Stomach (tissue), 9 donors: ENCODE measurements around the gene ZBTB7A. TPM values are rescaled to one million over a fixed set of nuclear protein-coding genes. Genes with fewer than 3 reads are reported as not detected.

ENCODE experiments used
- DNase-seq, 2 donors: peaks; one replicate each; pipeline versions ENCODE4 v3.0.0 to v3.0.0-alpha.2; 2013 to 2019
- H3K27ac ChIP-seq, 5 donors: fragments of 200-600 bp in 4 of 5; sonication (generic) in 4 of 5; one replicate each; pipeline ENCODE4 v1.5.1; 2013 to 2019; ENCODE audit warnings: mild to moderate bottlenecking in 1 of 5, moderate library complexity in 1 of 5
- H3K27me3 ChIP-seq, 3 donors: fragments of 200-600 bp; sonication (generic); one replicate each; pipeline ENCODE4 v1.5.1; 2017 to 2019; ENCODE audit warnings: mixed run types in 1 of 3
- H3K36me3 ChIP-seq, 4 donors: fragments of 200-600 bp; sonication (generic); 1 replicate in 3 of 4; 2 replicates in 1 of 4; pipeline ENCODE4 v1.5.1; 2016 to 2019
- H3K4me1 ChIP-seq, 4 donors: fragments of 200-600 bp; sonication (generic); one replicate each; pipeline ENCODE4 v1.5.1; 2016 to 2019
- H3K4me3 ChIP-seq, 4 donors: fragments of 200-600 bp; sonication (generic) in 3 of 4; one replicate each; pipeline ENCODE4 v1.5.1; 2016 to 2019; ENCODE audit warnings: mild to moderate bottlenecking in 1 of 4
- H3K9me3 ChIP-seq, 4 donors: fragments of 200-600 bp; sonication (generic); one replicate each; pipeline ENCODE4 v1.5.1; 2016 to 2019
- EP300 ChIP-seq: sonication (generic); formaldehyde crosslinking; IDR thresholded peaks from one replicate; pipeline ENCODE4 v1.6.1; 2017; ENCODE audit warnings: antibody characterized with exemption
- POLR2A ChIP-seq, 4 donors: fragments of 450-650 bp; IDR thresholded peaks; one replicate each; pipeline ENCODE4 v1.6.1; 2016; ENCODE audit warnings: antibody characterized with exemption in 4 of 4, control low read depth in 2 of 4, mild to moderate bottlenecking in 1 of 4, moderate library complexity in 1 of 4
- POLR2AphosphoS5 ChIP-seq, 3 donors: sonication (generic); formaldehyde crosslinking; IDR thresholded peaks; one replicate each; pipeline ENCODE4 v1.6.1; 2016; ENCODE audit warnings: antibody characterized with exemption in 3 of 3
- WGBS, 5 donors: extraction: QIAGEN DNeasy Blood & Tissue Kit in 3 of 5; methylation state at CpG; one replicate each; pipeline versions ENCODE4 v1.1.5 to v1.1.7; 2013 to 2018; 5-methylcytosine and 5-hydroxymethylcytosine counted together
- intact Hi-C: fragments of 100-400 bp; cut with DNase I; formaldehyde crosslinking; loops from one replicate; pipeline ENCODE4 v1.15.1; 2023; ENCODE audit warnings: low total_unique reads
- polyA plus RNA-seq, 3 donors: library from polyadenylated mRNA; stranded (reverse); fragments of 200-250 nt; gene quantifications; one replicate each; pipeline ENCODE4 v1.2.3, GENCODE V29; 2013
- total RNA-seq, 5 donors: library from RNA; depleted of rRNA; stranded (reverse); fragments of >200 nt; gene quantifications; one replicate each; pipeline versions ENCODE4 v1.1.0 to v1.2.3, GENCODE V29; 2014 to 2016
- TF ChIP-seq, protein P1 (sequence below), 7 experiments: fragments of 450-650 bp in 4 of 7; fragments of 200-600 bp in 3 of 7; sonication (generic) in 3 of 7; IDR thresholded peaks; one replicate each; pipeline ENCODE4 v1.5.1; 2016 to 2019; ENCODE audit warnings: antibody characterized with exemption in 7 of 7, control low read depth in 2 of 7, mild to moderate bottlenecking in 1 of 7
- donor health status: healthy with polysubstance abuse.
- donor health status: Bipolar disorder and iron deficiency.
- donor health status: healthy.

ZBTB7A gene
- total and polyA plus RNA-seq, 8 donors = 8.0 to 274 (median 35.5) TPM

GRCh38 chr19:4027146-4027545 lies 39.6 kb downstream of the ZBTB7A start:
- DNase-seq = no peak
- no peaks in the 10 kb centered on the region for H3K9me3 ChIP-seq
- TF ChIP-seq POLR2AphosphoS5 (IDR thresholded peaks at IDR 0.05) (no peak), POLR2A (IDR thresholded peaks at IDR 0.05) (no peak), EP300 (no peak)
- TF ChIP-seq, protein P1, sequence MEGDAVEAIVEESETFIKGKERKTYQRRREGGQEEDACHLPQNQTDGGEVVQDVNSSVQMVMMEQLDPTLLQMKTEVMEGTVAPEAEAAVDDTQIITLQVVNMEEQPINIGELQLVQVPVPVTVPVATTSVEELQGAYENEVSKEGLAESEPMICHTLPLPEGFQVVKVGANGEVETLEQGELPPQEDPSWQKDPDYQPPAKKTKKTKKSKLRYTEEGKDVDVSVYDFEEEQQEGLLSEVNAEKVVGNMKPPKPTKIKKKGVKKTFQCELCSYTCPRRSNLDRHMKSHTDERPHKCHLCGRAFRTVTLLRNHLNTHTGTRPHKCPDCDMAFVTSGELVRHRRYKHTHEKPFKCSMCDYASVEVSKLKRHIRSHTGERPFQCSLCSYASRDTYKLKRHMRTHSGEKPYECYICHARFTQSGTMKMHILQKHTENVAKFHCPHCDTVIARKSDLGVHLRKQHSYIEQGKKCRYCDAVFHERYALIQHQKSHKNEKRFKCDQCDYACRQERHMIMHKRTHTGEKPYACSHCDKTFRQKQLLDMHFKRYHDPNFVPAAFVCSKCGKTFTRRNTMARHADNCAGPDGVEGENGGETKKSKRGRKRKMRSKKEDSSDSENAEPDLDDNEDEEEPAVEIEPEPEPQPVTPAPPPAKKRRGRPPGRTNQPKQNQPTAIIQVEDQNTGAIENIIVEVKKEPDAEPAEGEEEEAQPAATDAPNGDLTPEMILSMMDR (IDR thresholded peaks at IDR 0.05) = no peak
- no peaks in the 10 kb centered on the region for H3K27me3 ChIP-seq
- no peak overlapping the region for H3K27ac ChIP-seq
- intact Hi-C loops = no loop called here
- 88 to 94% (median 91%) methylated on average over 16 of the region's 16 CpGs for WGBS, 5 donors
- no peak overlapping the region for H3K4me3 ChIP-seq
- peaks cover 30 to 89% (median 88%) of the 10 kb centered on the region in 4 donors for H3K36me3 ChIP-seq
- peaks cover 0 to 10% (median 0%) of the 10 kb centered on the region in 4 donors for H3K4me1 ChIP-seq

- Histone ChIP-seq H3K27me3 (no peaks in the 10 kb centered on the region), H3K4me1 (peaks cover 0 to 17% (median 4%) of the 10 kb centered on the region in 4 donors), H3K36me3 (peaks cover 21 to 85% (median 70%) of the 10 kb centered on the region in 4 donors), H3K4me3 (no peak overlapping the region), H3K9me3 (no peaks in the 10 kb centered on the region), H3K27ac (no peak overlapping the region)
- WGBS, 5 donors = 62 to 75% (median 70%) methylated on average over 8 to 11 of the region's 11 CpGs
- DNase-seq = no peak
- TF ChIP-seq POLR2A (IDR thresholded peaks at IDR 0.05) = no peak
- TF ChIP-seq EP300 = no peak
- TF ChIP-seq, protein P1 (IDR thresholded peaks at IDR 0.05) = no peak
- no peak for TF ChIP-seq POLR2AphosphoS5 (IDR thresholded peaks at IDR 0.05)
- intact Hi-C loops = no loop called here
These were observed 41.4 kb downstream of the ZBTB7A start for GRCh38 chr19:4025317-4025716.

GRCh38 chr19:4023600-4024398 lies 42.9 kb downstream of the ZBTB7A start:
- Histone ChIP-seq H3K9me3 (no peaks in the 10 kb centered on the region), H3K27ac (peak overlapping the region in 1 of 5 donors; percentile 1), H3K4me3 (no peak overlapping the region), H3K4me1 (peaks cover 9 to 31% (median 16%) of the 10 kb centered on the region in 4 donors), H3K27me3 (no peaks in the 10 kb centered on the region), H3K36me3 (peaks cover 16 to 71% (median 56%) of the 10 kb centered on the region in 4 donors)
- DNase-seq = no peak
- WGBS, 5 donors = 82 to 87% (median 83%) methylated on average over 27 to 34 of the region's 34 CpGs
- intact Hi-C loops = no loop called here
- no peak for TF ChIP-seq POLR2A (IDR thresholded peaks at IDR 0.05)
- no peak for TF ChIP-seq EP300
- TF ChIP-seq, protein P1 (IDR thresholded peaks at IDR 0.05) = no peak
- TF ChIP-seq POLR2AphosphoS5 (IDR thresholded peaks at IDR 0.05) = no peak

DNA sequence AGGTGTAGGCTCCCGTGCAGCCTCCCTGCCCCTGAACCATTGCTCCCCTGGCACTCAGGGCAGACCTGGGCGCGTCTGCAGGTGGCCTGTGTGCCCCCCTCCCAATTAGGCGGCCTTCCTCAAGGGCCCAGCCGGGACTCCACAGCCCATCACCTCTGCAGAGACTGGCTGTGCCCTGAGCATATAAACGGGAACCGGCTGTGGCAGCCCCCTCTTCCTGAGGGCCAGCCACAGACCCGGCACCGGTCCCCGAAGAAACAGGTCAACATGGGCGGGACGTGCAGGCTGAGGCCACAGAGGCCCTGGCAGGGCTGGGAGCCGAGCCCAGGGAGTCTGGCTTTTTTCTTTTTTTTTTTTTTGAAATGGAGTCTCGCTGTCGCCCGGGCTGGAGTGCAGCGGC lies 47.1 kb downstream of the ZBTB7A start:
- TF ChIP-seq, protein P1 (IDR thresholded peaks at IDR 0.05) = no peak
- TF ChIP-seq EP300 (no peak), POLR2A (IDR thresholded peaks at IDR 0.05) (no peak), POLR2AphosphoS5 (IDR thresholded peaks at IDR 0.05) (no peak)
- Histone ChIP-seq H3K4me1 (peaks cover 27 to 68% (median 47%) of the 10 kb centered on the region in 4 donors), H3K27ac (peak overlapping the region; percentile 21 to 83 (median 73)), H3K36me3 (peaks cover 15 to 70% (median 52%) of the 10 kb centered on the region in 4 donors), H3K27me3 (no peaks in the 10 kb centered on the region), H3K9me3 (no peaks in the 10 kb centered on the region), H3K4me3 (peak overlapping the region in 1 of 4 donors; percentile 22)
- WGBS, 5 donors = 29 to 64% (median 36%) methylated on average over 13 to 17 of the region's 17 CpGs
- DNase-seq = peak in 1 of 2 donors; percentile 57
- intact Hi-C loops = no loop called here
